HG03066 (cell line): Measurements from ENCODE around the gene TAF11L3.
"Not testable (repeated sequence)": the region's sequence is repeated elsewhere in the genome, so short reads cannot be mapped to it uniquely, and the experiment has no call there.

Experiments used
- ATAC-seq: cut with Tn5 transposase; IDR thresholded peaks from one replicate; pipeline ENCODE4 v1.9.1; 2021; ENCODE audit warnings: low read depth; ENCODE audit not compliant: unreplicated experiment

Gene TAF11L3

GRCh38 chr5:17518067-17518466 lies at the start of gene TAF11L3:
Gene TAF11L3, plus strand, starts transcription at chr5:17518367.
- ATAC-seq = not testable (repeated sequence)

- no peak for ATAC-seq
Observed at GRCh38 chr5:17470064-17470463, 48.1 kb upstream of the TAF11L3 start.

GRCh38 chr5:17475064-17475463 lies 43.1 kb upstream of the TAF11L3 start:
- not testable (repeated sequence) for ATAC-seq

- ATAC-seq = no peak
Observed at GRCh38 chr5:17477043-17477442, 41.1 kb upstream of the TAF11L3 start.

- ATAC-seq = no peak
Observed at GRCh38 chr5:17477573-17478265, 40.4 kb upstream of the TAF11L3 start.

GRCh38 chr5:17481378-17481777 lies 36.8 kb upstream of the TAF11L3 start:
- no peak for ATAC-seq

- ATAC-seq = no peak
Observed at GRCh38 chr5:17482790-17483189, 35.4 kb upstream of the TAF11L3 start.

- ATAC-seq = not testable (repeated sequence)
Observed at GRCh38 chr5:17486464-17487173, 31.5 kb upstream of the TAF11L3 start.

- ATAC-seq = no peak
Observed at GRCh38 chr5:17487174-17487512, 31.0 kb upstream of the TAF11L3 start.

GRCh38 chr5:17491257-17491656 lies 26.9 kb upstream of the TAF11L3 start:
- not testable (repeated sequence) for ATAC-seq

GRCh38 chr5:17492770-17493169 lies 25.4 kb upstream of the TAF11L3 start:
- no peak for ATAC-seq

- no peak for ATAC-seq
Observed at GRCh38 chr5:17497446-17497845, 20.7 kb upstream of the TAF11L3 start.

GRCh38 chr5:17497931-17498330 lies 20.2 kb upstream of the TAF11L3 start, which contains the start of gene TAF11L2:
Gene TAF11L2, plus strand, starts transcription at chr5:17498231.
- not testable (repeated sequence) for ATAC-seq

GRCh38 chr5:17511775-17512325 lies 6.3 kb upstream of the TAF11L3 start:
- ATAC-seq = no peak

- ATAC-seq = not testable (repeated sequence)
Observed at GRCh38 chr5:17517526-17517925, 641 bp upstream of the TAF11L3 start.

GRCh38 chr5:17519508-17519907 lies 1.3 kb downstream of the TAF11L3 start:
- ATAC-seq = not testable (repeated sequence)

- not testable (repeated sequence) for ATAC-seq
Observed at GRCh38 chr5:17521501-17521900, 3.3 kb downstream of the TAF11L3 start, which contains the start of gene TAF11L4. Gene TAF11L4, plus strand, starts transcription at chr5:17521801.

- not testable (repeated sequence) for ATAC-seq
Observed at GRCh38 chr5:17524935-17525334, 6.8 kb downstream of the TAF11L3 start, which contains the start of gene TAF11L5. Gene TAF11L5, plus strand, starts transcription at chr5:17525235.

- ATAC-seq = not testable (repeated sequence)
Observed at GRCh38 chr5:17526504-17526903, 8.3 kb downstream of the TAF11L3 start.

- not testable (repeated sequence) for ATAC-seq
Observed at GRCh38 chr5:17528369-17528768, 10.2 kb downstream of the TAF11L3 start, which contains the start of gene TAF11L6. Gene TAF11L6, plus strand, starts transcription at chr5:17528669.
